ENCODE results near the gene MSRB3. TPM values are rescaled to one million over a fixed set of nuclear protein-coding genes. Genes with fewer than 3 reads are reported as not detected.

MSRB3 gene
- total RNA-seq, 4 donors from 2014 or later: 29.1 to 61.5 (median 50.4) TPM

- TF ChIP-seq CTCF (IDR thresholded peaks at IDR 0.05; ENCODE audit: low read depth): no peak
These were observed 114.0 kb downstream of the MSRB3 start for GRCh38 chr12:65392491-65392890.

GRCh38 chr12:65403188-65403587 lies 124.7 kb downstream of the MSRB3 start:
- no peak for TF ChIP-seq CTCF (IDR thresholded peaks at IDR 0.05; ENCODE audit: low read depth)

- no peak for TF ChIP-seq CTCF (IDR thresholded peaks at IDR 0.05; ENCODE audit: low read depth)
These were observed 129.1 kb downstream of the MSRB3 start for GRCh38 chr12:65407388-65408149.

GRCh38 chr12:65408441-65408840 lies 130.0 kb downstream of the MSRB3 start:
- no peak for TF ChIP-seq CTCF (IDR thresholded peaks at IDR 0.05; ENCODE audit: low read depth)

GRCh38 chr12:65409726-65410125 lies 131.2 kb downstream of the MSRB3 start:
- no peak for TF ChIP-seq CTCF (IDR thresholded peaks at IDR 0.05; ENCODE audit: low read depth)

- no peak for TF ChIP-seq CTCF (IDR thresholded peaks at IDR 0.05; ENCODE audit: low read depth)
These were observed 132.7 kb downstream of the MSRB3 start for GRCh38 chr12:65411171-65411570.

GRCh38 chr12:65414526-65414925 lies 136.0 kb downstream of the MSRB3 start:
- TF ChIP-seq CTCF (IDR thresholded peaks at IDR 0.05; ENCODE audit: low read depth): no peak
